ENCODE data around the gene DNAH5.

DNA sequence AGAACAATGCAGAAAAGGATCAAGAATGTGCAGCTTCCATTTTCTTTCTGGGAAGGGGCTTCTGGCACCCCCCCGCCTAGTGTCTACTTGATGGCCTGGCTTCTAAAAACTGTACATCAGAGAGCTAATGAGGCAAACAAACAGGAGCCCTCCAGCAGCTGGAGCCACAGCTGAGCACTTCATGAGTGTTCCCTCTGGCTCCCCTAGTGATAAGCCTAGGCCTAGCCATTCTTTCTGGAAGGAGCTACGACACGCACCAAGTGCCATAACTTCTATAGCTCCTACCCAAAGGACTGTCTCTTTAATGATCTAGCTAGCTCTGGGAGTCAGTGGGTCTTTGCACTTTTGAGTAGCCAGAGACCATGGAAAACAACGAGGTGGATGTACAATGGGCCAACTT, 66.1 kb downstream of the DNAH5 start:
- TF ChIP-seq EP300 (IDR thresholded peaks at IDR 0.05) (no peak), POLR2AphosphoS5 (IDR thresholded peaks at IDR 0.05) (no peak)
- TF ChIP-seq, protein P1, sequence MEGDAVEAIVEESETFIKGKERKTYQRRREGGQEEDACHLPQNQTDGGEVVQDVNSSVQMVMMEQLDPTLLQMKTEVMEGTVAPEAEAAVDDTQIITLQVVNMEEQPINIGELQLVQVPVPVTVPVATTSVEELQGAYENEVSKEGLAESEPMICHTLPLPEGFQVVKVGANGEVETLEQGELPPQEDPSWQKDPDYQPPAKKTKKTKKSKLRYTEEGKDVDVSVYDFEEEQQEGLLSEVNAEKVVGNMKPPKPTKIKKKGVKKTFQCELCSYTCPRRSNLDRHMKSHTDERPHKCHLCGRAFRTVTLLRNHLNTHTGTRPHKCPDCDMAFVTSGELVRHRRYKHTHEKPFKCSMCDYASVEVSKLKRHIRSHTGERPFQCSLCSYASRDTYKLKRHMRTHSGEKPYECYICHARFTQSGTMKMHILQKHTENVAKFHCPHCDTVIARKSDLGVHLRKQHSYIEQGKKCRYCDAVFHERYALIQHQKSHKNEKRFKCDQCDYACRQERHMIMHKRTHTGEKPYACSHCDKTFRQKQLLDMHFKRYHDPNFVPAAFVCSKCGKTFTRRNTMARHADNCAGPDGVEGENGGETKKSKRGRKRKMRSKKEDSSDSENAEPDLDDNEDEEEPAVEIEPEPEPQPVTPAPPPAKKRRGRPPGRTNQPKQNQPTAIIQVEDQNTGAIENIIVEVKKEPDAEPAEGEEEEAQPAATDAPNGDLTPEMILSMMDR (IDR thresholded peaks at IDR 0.05): no peak
